ENCODE data around the gene B4GALT4.

B4GALT4 gene

DNA sequence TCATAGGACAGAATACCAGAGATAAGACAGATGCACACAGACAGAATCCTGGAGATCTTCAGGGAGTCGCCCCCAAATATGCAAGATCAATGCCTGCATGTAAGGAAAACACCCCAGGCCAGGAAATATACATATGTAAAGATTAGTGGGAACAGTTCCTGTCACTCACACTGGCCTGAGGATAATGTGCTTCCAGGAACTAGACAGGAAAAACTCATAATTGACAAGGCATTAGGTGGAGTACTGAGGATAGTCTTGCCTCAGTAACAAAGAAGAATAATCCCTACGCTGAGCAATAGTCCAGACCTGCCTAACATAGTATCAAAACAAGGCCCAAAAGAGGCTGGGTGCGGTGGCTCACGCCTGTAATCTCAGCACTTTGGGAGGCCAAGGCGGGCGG, 20.4 kb upstream of the B4GALT4 start:
- FAIRE-seq: no peak
- TF ChIP-seq, protein P1, sequence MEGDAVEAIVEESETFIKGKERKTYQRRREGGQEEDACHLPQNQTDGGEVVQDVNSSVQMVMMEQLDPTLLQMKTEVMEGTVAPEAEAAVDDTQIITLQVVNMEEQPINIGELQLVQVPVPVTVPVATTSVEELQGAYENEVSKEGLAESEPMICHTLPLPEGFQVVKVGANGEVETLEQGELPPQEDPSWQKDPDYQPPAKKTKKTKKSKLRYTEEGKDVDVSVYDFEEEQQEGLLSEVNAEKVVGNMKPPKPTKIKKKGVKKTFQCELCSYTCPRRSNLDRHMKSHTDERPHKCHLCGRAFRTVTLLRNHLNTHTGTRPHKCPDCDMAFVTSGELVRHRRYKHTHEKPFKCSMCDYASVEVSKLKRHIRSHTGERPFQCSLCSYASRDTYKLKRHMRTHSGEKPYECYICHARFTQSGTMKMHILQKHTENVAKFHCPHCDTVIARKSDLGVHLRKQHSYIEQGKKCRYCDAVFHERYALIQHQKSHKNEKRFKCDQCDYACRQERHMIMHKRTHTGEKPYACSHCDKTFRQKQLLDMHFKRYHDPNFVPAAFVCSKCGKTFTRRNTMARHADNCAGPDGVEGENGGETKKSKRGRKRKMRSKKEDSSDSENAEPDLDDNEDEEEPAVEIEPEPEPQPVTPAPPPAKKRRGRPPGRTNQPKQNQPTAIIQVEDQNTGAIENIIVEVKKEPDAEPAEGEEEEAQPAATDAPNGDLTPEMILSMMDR (IDR thresholded peaks at IDR 0.05; ENCODE audit: insufficient read depth, missing control alignments): no peak
- no peak for DNase-seq (ENCODE audit: insufficient read length, low spot score)

DNA sequence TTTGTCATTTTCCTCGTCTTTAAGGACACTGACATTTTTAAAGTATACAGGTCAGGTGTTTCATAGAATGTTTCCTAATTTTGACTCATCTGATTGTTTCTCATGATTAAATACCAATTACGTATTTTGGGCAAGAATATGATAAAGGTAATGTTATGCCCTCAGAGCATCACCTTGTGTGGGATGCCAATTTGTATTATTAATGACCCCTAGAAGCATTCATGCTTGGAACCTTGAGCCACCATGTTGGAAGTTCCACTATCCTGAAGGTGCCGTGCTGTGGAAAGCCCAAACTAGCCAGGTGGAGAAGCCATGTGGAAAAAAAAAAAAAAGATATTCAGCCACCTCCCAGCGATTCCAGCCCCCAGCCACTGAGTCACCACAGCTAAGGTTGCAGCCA, 19.1 kb upstream of the B4GALT4 start:
- FAIRE-seq (no peak), DNase-seq (ENCODE audit: insufficient read length, low spot score) (no peak)
- TF ChIP-seq, protein P1 (IDR thresholded peaks at IDR 0.05; ENCODE audit: insufficient read depth, missing control alignments): no peak

DNA sequence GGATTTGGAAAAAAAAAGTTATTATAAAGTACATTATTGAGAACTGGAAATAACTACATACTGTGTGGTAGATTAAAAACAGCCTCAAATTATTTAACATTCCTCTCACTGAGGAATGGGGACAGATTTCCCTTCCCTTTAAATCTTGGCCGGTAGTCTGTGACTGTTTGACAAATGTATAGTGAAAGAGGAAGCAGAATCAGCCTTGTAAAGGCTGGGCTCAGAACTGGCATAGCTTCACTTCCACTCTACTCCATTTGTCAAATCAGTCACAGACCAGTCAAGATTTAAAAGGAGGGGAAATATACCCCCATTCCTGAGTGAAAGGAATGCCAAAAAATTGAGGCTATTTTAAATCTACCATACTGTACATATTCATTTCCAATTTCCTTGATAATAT, 18.2 kb upstream of the B4GALT4 start:
- FAIRE-seq: no peak
- TF ChIP-seq, protein P1 (IDR thresholded peaks at IDR 0.05; ENCODE audit: insufficient read depth, missing control alignments): no peak
- DNase-seq (ENCODE audit: insufficient read length, low spot score): no peak

DNA sequence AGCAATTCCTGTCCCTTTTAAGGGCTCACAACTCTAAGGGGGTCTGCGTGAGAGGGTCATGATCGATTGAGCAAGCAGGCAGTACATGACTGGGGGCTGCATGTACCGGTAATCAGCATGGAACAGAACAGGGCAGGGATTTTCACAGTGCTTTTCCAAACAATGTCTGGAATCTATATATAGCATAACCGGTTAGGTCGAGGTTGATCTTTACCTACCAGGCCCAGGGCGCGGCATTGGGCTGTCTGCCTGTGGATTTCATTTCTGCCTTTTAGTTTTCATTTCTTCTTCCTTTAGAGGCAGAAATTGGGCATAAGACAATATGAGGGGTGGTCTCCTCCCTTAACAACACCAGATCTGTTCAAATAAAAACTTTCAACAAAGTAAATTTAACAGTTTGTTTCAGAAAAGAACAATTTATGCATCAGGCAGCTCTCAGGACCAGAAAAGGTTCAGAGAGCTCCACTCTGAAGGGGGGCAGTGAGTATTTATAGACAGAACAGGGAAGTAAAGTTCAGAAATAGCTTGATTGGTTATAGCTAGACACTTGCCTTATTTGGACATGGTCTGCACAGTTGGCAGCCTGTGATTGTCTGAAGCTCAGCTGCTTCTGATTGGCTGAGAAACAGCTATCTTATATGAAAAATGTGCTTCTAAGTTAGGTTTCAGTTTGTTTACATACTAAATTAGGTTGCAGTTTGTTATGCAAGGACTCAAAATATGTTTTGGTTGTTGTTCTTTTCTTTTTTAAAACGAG, 17.2 kb upstream of the B4GALT4 start:
- DNase-seq (ENCODE audit: insufficient read length, low spot score): no peak
- FAIRE-seq: no peak
- TF ChIP-seq, protein P1 (IDR thresholded peaks at IDR 0.05; ENCODE audit: insufficient read depth, missing control alignments): no peak

DNA sequence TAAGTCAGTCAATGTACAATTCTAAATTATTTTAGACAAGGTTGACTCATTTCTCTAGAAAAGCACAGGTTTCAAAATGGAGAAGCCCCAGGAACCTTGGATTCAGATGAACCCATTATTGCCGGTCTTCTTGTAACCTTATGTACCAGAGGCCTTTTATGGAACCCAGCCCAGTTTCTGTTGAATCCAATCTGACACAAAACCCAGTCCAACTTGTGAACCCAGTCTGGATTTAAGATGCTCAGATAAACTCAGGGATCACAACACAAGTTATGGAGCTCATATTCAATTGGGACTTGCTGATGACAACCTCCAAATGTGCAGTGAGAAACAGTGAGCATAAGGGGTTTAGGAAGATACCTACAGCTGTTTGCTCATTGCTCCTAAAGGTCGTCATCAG, 16.4 kb upstream of the B4GALT4 start:
- FAIRE-seq (no peak), DNase-seq (ENCODE audit: insufficient read length, low spot score) (no peak)
- TF ChIP-seq, protein P1 (IDR thresholded peaks at IDR 0.05; ENCODE audit: insufficient read depth, missing control alignments): no peak

DNA sequence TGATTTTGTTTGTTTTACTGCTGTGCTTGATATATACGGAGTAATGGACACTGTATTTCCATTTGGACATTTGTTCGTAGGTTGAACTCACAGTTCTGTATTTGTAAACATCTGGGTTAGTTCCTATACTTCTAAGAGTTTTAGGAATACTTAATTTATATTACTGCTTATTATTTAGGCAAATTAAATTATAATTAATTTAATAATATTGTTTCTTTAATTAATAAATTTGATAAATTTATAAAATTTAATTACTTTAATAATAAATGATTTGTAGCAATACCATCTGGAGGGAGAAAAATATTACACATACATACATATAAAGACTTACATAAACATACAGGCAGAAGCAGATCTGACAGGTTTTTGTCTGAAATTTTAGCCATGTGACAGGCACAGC, 14.5 kb upstream of the B4GALT4 start:
- FAIRE-seq (no peak), DNase-seq (ENCODE audit: insufficient read length, low spot score) (no peak)
- TF ChIP-seq, protein P1 (IDR thresholded peaks at IDR 0.05; ENCODE audit: insufficient read depth, missing control alignments): no peak

DNA sequence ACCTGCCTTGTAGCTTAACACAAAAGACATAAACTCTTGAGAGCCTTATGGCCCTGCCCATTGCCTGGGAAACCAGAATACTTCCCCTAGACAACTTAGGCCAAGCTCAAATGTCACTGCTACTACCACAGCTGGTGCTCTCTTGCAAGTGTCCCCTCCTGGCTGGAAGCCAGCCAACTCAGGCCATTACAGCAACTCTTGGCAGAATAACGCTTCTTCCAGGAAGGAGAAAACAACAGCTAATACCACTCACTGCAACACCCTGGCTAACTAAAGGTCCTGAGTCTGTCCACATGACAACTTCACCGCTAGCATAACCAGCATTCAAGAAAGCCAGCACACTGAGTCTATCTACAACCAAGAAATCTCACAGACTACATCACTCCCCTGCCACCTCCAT, 5.1 kb upstream of the B4GALT4 start:
- no peak for FAIRE-seq
- no peak for DNase-seq (ENCODE audit: insufficient read length, low spot score)
- TF ChIP-seq, protein P1 (IDR thresholded peaks at IDR 0.05; ENCODE audit: insufficient read depth, missing control alignments): no peak
